Measurements from ENCODE around the gene IMPA2. TPM values are rescaled to one million over a fixed set of nuclear protein-coding genes. Genes with fewer than 3 reads are reported as not detected.

IMPA2 gene
- total RNA-seq, 1 experiment from 2014 or later: 37.6 TPM

- BruUV-seq (replicated peaks): no TSS peak
- ATAC-seq (peak; percentile 71; the same call in 1 of the 2 replicates), DNase-seq (ENCODE audit: low read depth, low spot score) (no peak)
- POLR2A ChIA-PET: no interaction called here
- CTCF ChIA-PET: interaction anchor here (0.6 kb wide), 1 partner anchor 67 kb away, joined by 7 read pairs; no protein-coding TSS in a partner anchor
- H3K4me1 ChIP-seq (ENCODE audit: control insufficient read depth, insufficient read depth, low read length): peaks cover 3% of the 10 kb centered on the region; the same call in 1 of the 2 replicates
- in situ Hi-C loops (cut with HindIII; ENCODE audit: low pct_unique_long_range_greater_than_20kb, low sequenced_read_pairs): no loop called here
- intact Hi-C loops (cut with micrococcal nuclease; ENCODE audit: unreplicated experiment): no loop called here
- no peaks in the 10 kb centered on the region for H3K27me3 ChIP-seq (ENCODE audit: control insufficient read depth, insufficient read depth, low read length)
- peak overlapping the region; percentile 4 to 23; a peak in 3 of 4 replicates for H3K4me3 ChIP-seq (ENCODE audit: low read depth in 2 of 2, low read length in 2 of 2)
- TF ChIP-seq TCF7L2 (IDR thresholded peaks at IDR 0.05; ENCODE audit: low read depth, low read length) (no peak), SIN3A (IDR thresholded peaks at IDR 0.05; ENCODE audit: borderline replicate concordance, insufficient read depth, low read depth, low read length) (no peak), CTCF (IDR thresholded peaks at IDR 0.05) (no peak)
- H3K36me3 ChIP-seq (ENCODE audit: control insufficient read depth, insufficient read depth, low read length): no peaks in the 10 kb centered on the region
- H3K27ac ChIP-seq (ENCODE audit: low read length): no peak overlapping the region
- H3K9me3 ChIP-seq (ENCODE audit: control insufficient read depth, insufficient read depth, low read depth, low read length): peaks cover 8% of the 10 kb centered on the region; the same call in 1 of the 2 replicates
Observed at GRCh38 chr18:11960743-11961380, 20.4 kb upstream of the IMPA2 start.

- intact Hi-C loops (cut with micrococcal nuclease; ENCODE audit: unreplicated experiment) (no loop called here), in situ Hi-C loops (cut with HindIII; ENCODE audit: low pct_unique_long_range_greater_than_20kb, low sequenced_read_pairs) (no loop called here)
- ChIA-PET POLR2A (no interaction called here), CTCF (no interaction called here)
- no peak overlapping the region for H3K27ac ChIP-seq (ENCODE audit: low read length)
- no peak overlapping the region for H3K4me3 ChIP-seq (ENCODE audit: low read depth in 2 of 2, low read length in 2 of 2)
- DNase-seq (ENCODE audit: low read depth, low spot score) (no peak), ATAC-seq (no peak)
- H3K4me1 ChIP-seq (ENCODE audit: control insufficient read depth, insufficient read depth, low read length): peaks cover 3% of the 10 kb centered on the region; the same call in 1 of the 2 replicates
- no peaks in the 10 kb centered on the region for H3K27me3 ChIP-seq (ENCODE audit: control insufficient read depth, insufficient read depth, low read length)
- no TSS peak for BruUV-seq (replicated peaks)
- TF ChIP-seq TCF7L2 (IDR thresholded peaks at IDR 0.05; ENCODE audit: low read depth, low read length) (no peak), POLR2AphosphoS5 (IDR thresholded peaks at IDR 0.05; ENCODE audit: low read depth, low read length) (no peak), SIN3A (IDR thresholded peaks at IDR 0.05; ENCODE audit: borderline replicate concordance, insufficient read depth, low read depth, low read length) (no peak), REST (IDR thresholded peaks at IDR 0.05; ENCODE audit: insufficient read depth in 1 of 2, low read depth in 2 of 2, low read length in 1 of 2) (no peak), CTCF (IDR thresholded peaks at IDR 0.05) (no peak)
- H3K9me3 ChIP-seq (ENCODE audit: control insufficient read depth, insufficient read depth, low read depth, low read length): peaks cover 1% of the 10 kb centered on the region; the same call in 1 of the 2 replicates
- H3K36me3 ChIP-seq (ENCODE audit: control insufficient read depth, insufficient read depth, low read length): no peaks in the 10 kb centered on the region
Observed at GRCh38 chr18:11962597-11962996, 18.7 kb upstream of the IMPA2 start.
